HepG2 (cell line): ENCODE measurements around the gene SMURF2. TPM values are rescaled to one million over a fixed set of nuclear protein-coding genes. Genes with fewer than 3 reads are reported as not detected.

Experiments used
- ATAC-seq: fragments of 200-7000 bp; cut with Tn5 transposase; 3 replicates; pipeline ENCODE4 v1.9.1; 2020; ENCODE audit warnings: mild to moderate bottlenecking, moderate library complexity
- BruUV-seq: library from RNA; stranded (reverse); fragments of 400-500 nt; replicated peaks from 2 replicates; lab custom pipeline; 2021; lab: Mats Ljungman, UMichigan
- CTCF ChIA-PET: fragments of 300-600 bp; formaldehyde crosslinking; extraction: SDS; loops from one replicate; lab custom pipeline; 2021; ENCODE audit warnings: low total read pairs, inconsistent platforms, low intra/inter-chr PET ratio; lab: Yijun Ruan, JAX
- POLR2A ChIA-PET: fragments of 350-600 bp; sonication (Branson Sonifier 250); formaldehyde crosslinking; loops from one replicate; lab custom pipeline; 2020; ENCODE audit warnings: antibody characterized with exemption, inconsistent platforms; lab: Yijun Ruan, JAX
- DNase-seq: peaks from one replicate; pipeline ENCODE4 v3.0.0-alpha.2; 2015; ENCODE audit warnings: low spot score
- FAIRE-seq: peaks from 3 replicates; lab custom pipeline; 2011; peaks lifted over from hg19 to GRCh38; lab: Jason Lieb, UNC
- H2AFZ ChIP-seq: one replicate; pipeline ENCODE4 v1.6.1; 2011; ENCODE audit warnings: low read length, inconsistent platforms
- H3K27ac ChIP-seq: fragments of 300-600 bp; 3 replicates; pipeline ENCODE4 v1.8.0; 2011; ENCODE audit warnings: mixed run types, mild to moderate bottlenecking, mixed read lengths, low read length, inconsistent platforms; ENCODE audit not compliant: insufficient read depth; ENCODE audit errors: extremely low read length
- H3K27me3 ChIP-seq, 2 experiments: fragments of 200-600 bp in 1 of 2; 2 replicates in 1 of 2; 3 replicates in 1 of 2; pipeline versions ENCODE4 v1.6.0 to v1.8.0; 2011; ENCODE audit warnings: low read length in 2 of 2, mild to moderate bottlenecking in 2 of 2, moderate library complexity in 2 of 2, inconsistent platforms in 1 of 2; ENCODE audit not compliant: insufficient read depth in 2 of 2, control insufficient read depth in 1 of 2
- H3K36me3 ChIP-seq, 2 experiments: fragments of 200-600 bp in 1 of 2; replicated peaks in 1 of 2; 2 replicates in 1 of 2; 3 replicates in 1 of 2; pipeline versions ENCODE4 v1.5.1 to v1.8.0; 2011; ENCODE audit warnings: low read length in 2 of 2, inconsistent platforms in 1 of 2; ENCODE audit not compliant: insufficient read depth in 2 of 2, control insufficient read depth in 1 of 2
- H3K4me1 ChIP-seq: 2 replicates; pipeline ENCODE4 v1.5.1; 2012; ENCODE audit warnings: low read length, inconsistent platforms; ENCODE audit not compliant: insufficient read depth
- H3K4me2 ChIP-seq: 2 replicates; pipeline ENCODE4 v1.6.0; 2011; ENCODE audit warnings: low read depth, low read length, inconsistent platforms
- H3K4me3 ChIP-seq, 3 experiments: fragments of 200-600 bp in 1 of 3; sonication (generic), shearing (Covaris generic) in 1 of 3; replicated peaks in 1 of 3; 2 replicates each; pipeline ENCODE4 v1.5.1; 2011 to 2016; ENCODE audit warnings: low read length in 3 of 3, inconsistent platforms in 2 of 3, low read depth in 2 of 3, mild to moderate bottlenecking in 2 of 3, control low read depth in 1 of 3, mixed read lengths in 1 of 3; ENCODE audit not compliant: insufficient read depth in 1 of 3
- H3K79me2 ChIP-seq: one replicate; pipeline ENCODE4 v1.6.1; 2011; ENCODE audit warnings: low read length, inconsistent platforms; ENCODE audit not compliant: insufficient read depth
- H3K9ac ChIP-seq: 2 replicates; pipeline ENCODE4 v1.6.0; 2011; ENCODE audit warnings: mild to moderate bottlenecking, low read depth, low read length, inconsistent platforms; ENCODE audit not compliant: insufficient read depth
- H3K9me3 ChIP-seq: 2 replicates; pipeline ENCODE4 v1.5.1; 2012; ENCODE audit warnings: mild to moderate bottlenecking, low read length
- H4K20me1 ChIP-seq: 2 replicates; pipeline ENCODE4 v1.6.0; 2011; ENCODE audit warnings: inconsistent platforms, mild to moderate bottlenecking, low read length, moderate library complexity; ENCODE audit not compliant: insufficient read depth
- ASH2L ChIP-seq: fragments of 300-600, 200-600 bp; sonication (generic); IDR thresholded peaks from 2 replicates; pipeline ENCODE4 v1.7.0; 2017; ENCODE audit warnings: low read depth, mild to moderate bottlenecking, moderate library complexity, mixed read lengths, low read length; ENCODE audit not compliant: insufficient read length
- ATF6 ChIP-seq: sonication (generic); formaldehyde crosslinking; conservative IDR thresholded peaks from 2 replicates; pipeline ENCODE4 v1.4.0; 2020; ENCODE audit warnings: missing genetic modification reagents
- ATF7 ChIP-seq, 2 experiments: fragments of 450-650 bp in 1 of 2; sonication (generic) in 1 of 2; formaldehyde crosslinking in 1 of 2; IDR thresholded peaks; 2 replicates each; pipeline versions ENCODE4 v1.4.0 to v1.6.1; 2016 to 2020; ENCODE audit warnings: antibody characterized with exemption in 1 of 2, mild to moderate bottlenecking in 1 of 2, missing genetic modification reagents in 1 of 2
- ATRX ChIP-seq: sonication (generic); formaldehyde crosslinking; IDR thresholded peaks from 2 replicates; pipeline ENCODE4 v1.4.0; 2020; ENCODE audit warnings: missing genetic modification reagents, borderline replicate concordance
- CENPT ChIP-seq: sonication (generic); formaldehyde crosslinking; IDR thresholded peaks from 2 replicates; pipeline ENCODE4 v1.8.0; 2022; ENCODE audit warnings: low read depth, mild to moderate bottlenecking, moderate library complexity, missing genetic modification reagents
- KLF13 ChIP-seq: sonication (generic); formaldehyde crosslinking; IDR thresholded peaks from 2 replicates; pipeline ENCODE4 v1.4.0; 2020; ENCODE audit warnings: mild to moderate bottlenecking, missing genetic modification reagents
- KMT2B ChIP-seq: IDR thresholded peaks from 2 replicates; pipeline ENCODE4 v1.6.1; 2016; ENCODE audit warnings: missing genetic modification reagents, missing compliant biosample characterization
- MAF1 ChIP-seq: sonication (generic); formaldehyde crosslinking; IDR thresholded peaks from 2 replicates; pipeline ENCODE4 v1.5.0; 2020; ENCODE audit warnings: missing genetic modification reagents, borderline replicate concordance
- RXRA ChIP-seq: sonication (generic); formaldehyde crosslinking; IDR thresholded peaks from 2 replicates; pipeline ENCODE4 v1.5.1; 2020; ENCODE audit warnings: missing genetic modification reagents
- SAP130 ChIP-seq: IDR thresholded peaks from 2 replicates; pipeline ENCODE4 v1.6.1; 2016; ENCODE audit warnings: low read depth
- TP53 ChIP-seq: sonication (generic); formaldehyde crosslinking; conservative IDR thresholded peaks from 2 replicates; pipeline ENCODE4 v1.4.0; 2020; ENCODE audit warnings: missing genetic modification reagents
- YEATS2 ChIP-seq: sonication (generic); formaldehyde crosslinking; IDR thresholded peaks from 2 replicates; pipeline ENCODE4 v1.4.0; 2020; ENCODE audit warnings: missing genetic modification reagents, borderline replicate concordance
- ZMAT3 ChIP-seq: sonication (generic); formaldehyde crosslinking; conservative IDR thresholded peaks from 2 replicates; pipeline ENCODE4 v1.7.0; 2021; ENCODE audit warnings: missing genetic modification reagents
- ZNF337 ChIP-seq: sonication (generic); formaldehyde crosslinking; IDR thresholded peaks from 2 replicates; pipeline ENCODE4 v1.5.1; 2020; ENCODE audit warnings: missing genetic modification reagents, low read depth, mild to moderate bottlenecking, borderline replicate concordance
- ZNF414 ChIP-seq: sonication (generic); formaldehyde crosslinking; IDR thresholded peaks from 2 replicates; pipeline ENCODE4 v1.5.0; 2020; ENCODE audit warnings: missing genetic modification reagents
- ZNF563 ChIP-seq: sonication (generic); formaldehyde crosslinking; IDR thresholded peaks from 2 replicates; pipeline ENCODE4 v1.8.0; 2022; ENCODE audit warnings: mild to moderate bottlenecking, moderate library complexity, missing genetic modification reagents
- ZNF766 ChIP-seq: sonication (generic); formaldehyde crosslinking; IDR thresholded peaks from 2 replicates; pipeline ENCODE4 v1.5.0; 2020; ENCODE audit warnings: missing genetic modification reagents, borderline replicate concordance
- WGBS: methylation state at CpG from one replicate; pipeline ENCODE4 v1.1.6; 2017; ENCODE audit warnings: low lambda C conversion rate; 5-methylcytosine and 5-hydroxymethylcytosine counted together
- in situ Hi-C: cut with HindIII; loops from 2 replicates; pipeline ENCODE4 v1.10.0; 2017; ENCODE audit warnings: low pct_unique_long_range_greater_than_20kb; ENCODE audit not compliant: extremely low pct_ligation_motif_present
- intact Hi-C: fragments of 100-400 bp; cut with micrococcal nuclease; formaldehyde crosslinking; loops from one replicate; pipeline ENCODE4 v1.10.0; 2022; ENCODE audit not compliant: unreplicated experiment
- polyA plus RNA-seq, 8 experiments: library from polyadenylated mRNA; depleted of rRNA in 3 of 8; stranded (reverse) in 7 of 8; unstranded in 1 of 8; fragments of >200 nt; fragmentation: Illumina TruSeq in 4 of 8; extraction: Trizol in 4 of 8; gene quantifications; 2 replicates each; pipeline versions ENCODE4 v1.2.1 to v1.2.3, GENCODE V29; 2011 to 2016; ENCODE audit warnings: low read depth in 4 of 8, missing spikeins in 1 of 8, mixed read lengths in 1 of 8; ENCODE audit not compliant: insufficient read depth in 1 of 8
- total RNA-seq, 5 experiments: library from RNA; depleted of rRNA; stranded (reverse); fragments of >200 nt; fragmentation: Illumina TruSeq; extraction: Trizol; gene quantifications; 2 replicates each; pipeline ENCODE4 v1.2.3, GENCODE V29; 2016; ENCODE audit warnings: low read depth in 1 of 5
- TF ChIP-seq, protein P1 (sequence below): IDR thresholded peaks from 2 replicates; pipeline ENCODE4 v1.6.1; 2016; ENCODE audit warnings: low read depth, control low read depth
- TF ChIP-seq, protein P2 (sequence below): IDR thresholded peaks from 2 replicates; pipeline ENCODE4 v1.6.1; 2016; ENCODE audit warnings: mild to moderate bottlenecking, missing biosample characterization, missing genetic modification reagents

Gene SMURF2
- total and polyA plus RNA-seq, 2 of the 13 experiments (the other 11 are each of a cell fraction or from before 2014, with no cell fraction given): 14.9 to 24.3 TPM

GRCh38 chr17:64508683-64509082 is 153.4 kb downstream of the SMURF2 start:
- H3K4me3 ChIP-seq: peak overlapping the region; percentile 94 to 100 (median 99); a peak in 5 of 6 replicates

GRCh38 chr17:64507413-64507782 is 154.7 kb downstream of the SMURF2 start:
- no TSS peak for BruUV-seq
- FAIRE-seq: peak; percentile 44
- TF ChIP-seq ATF6 (CRISPR knock-in tag) (0 out of 2 replicates have a peak, but pooled peaks have one; percentile 17), ASH2L (peak; percentile 37), SAP130 (peak; percentile 58), ZNF414 (CRISPR knock-in tag) (0 out of 2 replicates have a peak, but pooled peaks have one; percentile 50), KMT2B (CRISPR knock-in tag) (no peak)
- TF ChIP-seq, protein P1, sequence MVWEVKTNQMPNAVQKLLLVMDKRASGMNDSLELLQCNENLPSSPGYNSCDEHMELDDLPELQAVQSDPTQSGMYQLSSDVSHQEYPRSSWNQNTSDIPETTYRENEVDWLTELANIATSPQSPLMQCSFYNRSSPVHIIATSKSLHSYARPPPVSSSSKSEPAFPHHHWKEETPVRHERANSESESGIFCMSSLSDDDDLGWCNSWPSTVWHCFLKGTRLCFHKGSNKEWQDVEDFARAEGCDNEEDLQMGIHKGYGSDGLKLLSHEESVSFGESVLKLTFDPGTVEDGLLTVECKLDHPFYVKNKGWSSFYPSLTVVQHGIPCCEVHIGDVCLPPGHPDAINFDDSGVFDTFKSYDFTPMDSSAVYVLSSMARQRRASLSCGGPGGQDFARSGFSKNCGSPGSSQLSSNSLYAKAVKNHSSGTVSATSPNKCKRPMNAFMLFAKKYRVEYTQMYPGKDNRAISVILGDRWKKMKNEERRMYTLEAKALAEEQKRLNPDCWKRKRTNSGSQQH: peak; percentile 64; the same call in 1 of the 2 replicates

More at GRCh38 chr17:64508683-64509082, 153.4 kb downstream of the SMURF2 start:
- DNase-seq (no peak), FAIRE-seq (no peak), ATAC-seq (no peak)
- Histone ChIP-seq H3K9me3 (no peaks in the 10 kb centered on the region), H4K20me1 (peaks cover 35% of the 10 kb centered on the region), H3K79me2 (peaks cover 65% of the 10 kb centered on the region), H3K36me3 (peaks cover 5 to 52% of the 10 kb centered on the region in 2 experiments), H2AFZ (no peak overlapping the region), H3K27me3 (peaks cover 0 to 3% of the 10 kb centered on the region in 2 experiments; a peak in 1 of 5 replicates), H3K27ac (no peak overlapping the region), H3K4me2 (peak overlapping the region; percentile 81), H3K9ac (peak overlapping the region; percentile 100; the same call in 1 of the 2 replicates), H3K4me1 (peaks cover 24% of the 10 kb centered on the region)
- no TSS peak for BruUV-seq
- intact Hi-C loops: loop anchor here (2.0 to 5.0 kb wide), 2 partner anchors 140 to 154 kb away; partner anchors contain the start of gene SMURF2
- ChIA-PET CTCF (no interaction called here), POLR2A (no interaction called here)
- in situ Hi-C loops: loop anchor here (10.0 kb wide), 1 partner anchor 664 kb away; the partner anchor contains the start of gene SMARCD2
- TF ChIP-seq ZNF337 (no peak), ZMAT3 (CRISPR knock-in tag) (no peak), CENPT (CRISPR knock-in tag) (no peak), ZNF563 (no peak), MAF1 (no peak), ATF7 (IDR thresholded peaks at IDR 0.05) (no peak), ATF7 (CRISPR knock-in tag; IDR thresholded peaks at IDR 0.05) (no peak), TP53 (CRISPR knock-in tag) (no peak), RXRA (no peak), KLF13 (CRISPR knock-in tag) (no peak), YEATS2 (CRISPR knock-in tag) (no peak), ATRX (no peak), ZNF766 (no peak)
- TF ChIP-seq, protein P2, sequence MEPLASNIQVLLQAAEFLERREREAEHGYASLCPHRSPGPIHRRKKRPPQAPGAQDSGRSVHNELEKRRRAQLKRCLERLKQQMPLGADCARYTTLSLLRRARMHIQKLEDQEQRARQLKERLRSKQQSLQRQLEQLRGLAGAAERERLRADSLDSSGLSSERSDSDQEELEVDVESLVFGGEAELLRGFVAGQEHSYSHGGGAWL (CRISPR knock-in tag): no peak
- WGBS: 96% methylated on average over 2 of the region's 2 CpGs

More at GRCh38 chr17:64507413-64507782, 154.7 kb downstream of the SMURF2 start:
- Histone ChIP-seq H4K20me1 (peaks cover 45% of the 10 kb centered on the region), H2AFZ (no peak overlapping the region), H3K9me3 (no peaks in the 10 kb centered on the region), H3K9ac (peak overlapping the region; percentile 100), H3K4me3 (peak overlapping the region; percentile 94 to 100 (median 99)), H3K79me2 (peaks cover 68% of the 10 kb centered on the region), H3K27me3 (peaks cover 0 to 3% of the 10 kb centered on the region in 2 experiments; a peak in 1 of 5 replicates), H3K4me2 (peak overlapping the region; percentile 81), H3K36me3 (peaks cover 16 to 53% of the 10 kb centered on the region in 2 experiments), H3K4me1 (peaks cover 37% of the 10 kb centered on the region), H3K27ac (peak overlapping the region; percentile 99)
- 2% methylated on average over 11 of the region's 13 CpGs for WGBS
- DNase-seq (peak; percentile 76), ATAC-seq (peak; percentile 49)
- CTCF ChIA-PET: no interaction called here
- intact Hi-C loops: loop anchor here (5.0 kb wide), 1 partner anchor 155 kb away; the partner anchor contains the start of gene SMURF2
- in situ Hi-C loops: loop anchor here (10.0 kb wide), 1 partner anchor 663 kb away; the partner anchor contains the start of gene SMARCD2
- POLR2A ChIA-PET: interaction anchor here (0.9 to 4.1 kb wide), 20 partner anchors 9 to 734 kb away, joined by 3 to 202 read pairs (median 5); partner anchors contain the start of genes CCDC47, DDX42, POLG2 and SMURF2
